Activated T-helper 9 cell treated with anti-CD3 and anti-CD28 coated beads, Interleukin-2, amount 50 U/mL, for 16 hours (primary cell): ENCODE data around the gene ELK3.

Source experiments
- DNase-seq: peaks from one replicate; pipeline ENCODE4 v3.0.0-alpha.2; 2020; ENCODE audit warnings: low read depth

Gene ELK3

GRCh38 chr12:96212456-96213375 lies 18.5 kb downstream of the ELK3 start:
- DNase-seq, result no peak

- no peak for DNase-seq
Observed at GRCh38 chr12:96213869-96214268, 19.7 kb downstream of the ELK3 start.

- DNase-seq, result no peak
Observed at GRCh38 chr12:96215919-96216273, 21.7 kb downstream of the ELK3 start.

DNA sequence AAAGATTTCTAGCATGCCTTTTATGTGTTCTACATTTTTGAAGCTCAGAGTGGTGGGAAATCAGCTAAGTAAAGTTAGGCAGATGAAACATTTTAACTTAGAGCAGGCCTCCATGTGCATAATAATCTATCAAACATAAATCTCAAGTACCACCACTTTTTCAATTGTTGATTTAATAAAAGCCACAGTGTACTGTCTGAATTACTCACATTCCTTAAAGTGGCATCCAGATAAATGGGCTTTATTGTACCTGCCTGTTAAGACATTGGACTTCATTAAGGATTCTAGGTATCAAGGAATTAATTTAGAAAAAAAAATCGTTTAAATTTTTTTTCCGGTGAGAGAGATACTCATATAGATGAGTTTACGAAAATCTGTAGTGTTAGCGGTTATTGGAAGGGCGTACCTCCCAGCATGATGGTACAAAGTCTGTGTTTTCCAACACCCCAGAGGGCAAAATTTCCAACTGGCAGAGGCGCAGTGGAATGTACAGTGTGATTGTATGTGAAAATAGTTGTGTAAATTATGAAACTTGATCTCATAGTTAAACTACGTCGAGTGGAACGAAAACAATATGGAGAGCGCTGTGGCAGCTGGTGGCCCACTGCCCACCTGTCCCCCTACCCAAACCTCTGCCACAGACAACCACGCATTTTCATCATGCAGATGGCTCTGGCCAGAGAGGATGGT lies 25.0 kb downstream of the ELK3 start:
- no peak for DNase-seq

- DNase-seq, result no peak
Observed at GRCh38 chr12:96219700-96220206, 25.6 kb downstream of the ELK3 start.

- no peak for DNase-seq
Observed at GRCh38 chr12:96220902-96221301, 26.7 kb downstream of the ELK3 start.

DNA sequence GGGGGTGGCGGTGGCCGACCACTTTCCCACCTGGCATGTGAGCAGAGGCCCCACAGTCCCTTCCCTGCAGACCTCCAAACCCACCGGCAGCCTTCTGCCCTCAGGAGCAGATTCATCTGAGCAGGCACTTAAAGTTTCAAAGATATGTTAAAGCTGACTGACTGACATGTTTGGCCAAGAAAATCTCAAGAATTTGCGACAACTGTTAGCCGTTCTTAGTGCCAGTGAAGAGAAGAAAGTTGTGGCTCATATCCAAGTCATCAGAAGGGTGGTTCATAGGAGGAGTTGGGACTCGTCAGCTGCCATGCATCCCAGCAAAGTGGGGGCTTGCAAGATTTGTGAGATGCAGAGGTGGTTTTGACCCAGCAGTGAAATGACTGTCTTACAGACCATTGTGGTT lies 27.2 kb downstream of the ELK3 start:
- DNase-seq, result no peak

- DNase-seq, result no peak
Observed at GRCh38 chr12:96223411-96224218, 29.4 kb downstream of the ELK3 start.

GRCh38 chr12:96224219-96224615 lies 30.0 kb downstream of the ELK3 start:
- DNase-seq, result no peak

- DNase-seq, result no peak
Observed at GRCh38 chr12:96225044-96225855, 31.1 kb downstream of the ELK3 start.

DNA sequence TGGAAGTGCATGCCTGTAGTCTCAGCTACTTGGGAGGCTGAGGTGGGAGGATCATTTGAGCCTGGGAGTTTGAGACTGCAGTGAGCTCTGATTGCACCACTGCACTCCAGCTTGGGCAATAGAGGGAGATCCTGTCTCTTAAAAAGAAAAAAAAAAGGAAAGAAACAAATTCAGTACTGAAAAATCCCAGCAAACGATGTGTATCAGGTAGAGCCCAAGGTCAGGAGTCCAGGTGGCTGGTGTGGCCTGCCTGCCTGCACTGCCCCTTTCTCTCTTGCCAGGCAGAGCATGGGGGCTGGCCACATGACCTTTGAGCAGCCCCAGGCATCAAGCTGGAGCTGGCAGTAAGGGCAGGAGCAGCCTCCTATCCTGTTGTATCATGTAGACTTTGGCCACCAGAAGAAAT lies 31.8 kb downstream of the ELK3 start:
- DNase-seq, result no peak

DNA sequence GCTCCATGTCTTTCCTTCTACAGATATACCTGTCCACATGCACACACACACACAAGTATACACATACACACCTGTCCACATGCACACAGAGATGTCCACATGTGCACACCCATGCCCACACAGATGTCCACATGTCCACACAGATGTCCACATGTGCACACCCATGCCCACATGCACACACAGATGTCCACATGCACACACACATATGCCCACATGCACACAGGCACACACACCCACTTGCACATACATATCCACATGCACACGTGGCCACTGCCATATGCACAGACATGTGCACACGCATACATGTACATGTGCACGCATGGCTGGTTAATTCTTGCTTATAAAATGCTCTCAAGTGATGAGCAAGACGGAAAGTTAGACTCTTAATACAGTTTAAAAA lies 32.2 kb downstream of the ELK3 start:
- DNase-seq, result no peak

DNA sequence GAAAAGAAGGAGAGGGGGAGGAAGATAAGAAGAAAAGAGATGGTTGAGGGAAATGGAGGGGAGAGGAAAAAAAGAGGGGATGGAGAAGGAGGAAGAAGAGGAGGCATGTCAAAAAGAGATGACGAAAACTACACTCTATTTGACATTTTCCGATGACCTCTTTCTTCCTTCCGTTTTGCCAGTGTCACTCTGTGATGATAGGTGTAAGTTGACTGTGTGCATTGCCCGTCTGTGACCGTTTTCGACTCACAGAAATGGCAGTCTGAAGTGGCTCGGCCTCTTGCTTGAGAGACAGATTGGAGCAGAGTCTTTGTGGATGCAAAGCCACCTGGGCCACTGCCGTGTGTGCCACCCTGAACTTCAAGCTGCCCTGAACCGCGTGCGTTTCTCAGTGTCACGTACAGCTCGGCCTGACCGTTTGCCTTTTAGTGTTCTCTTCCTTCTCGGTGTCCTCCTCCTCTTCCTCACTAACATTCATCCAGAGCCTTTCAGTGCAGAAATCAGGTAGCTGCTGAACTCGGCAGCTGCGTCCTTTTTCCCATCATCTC lies 32.7 kb downstream of the ELK3 start:
- DNase-seq, result no peak

GRCh38 chr12:96227365-96228106 lies 33.4 kb downstream of the ELK3 start:
- no peak for DNase-seq

- DNase-seq, result no peak
Observed at GRCh38 chr12:96228566-96229248, 34.5 kb downstream of the ELK3 start.

DNA sequence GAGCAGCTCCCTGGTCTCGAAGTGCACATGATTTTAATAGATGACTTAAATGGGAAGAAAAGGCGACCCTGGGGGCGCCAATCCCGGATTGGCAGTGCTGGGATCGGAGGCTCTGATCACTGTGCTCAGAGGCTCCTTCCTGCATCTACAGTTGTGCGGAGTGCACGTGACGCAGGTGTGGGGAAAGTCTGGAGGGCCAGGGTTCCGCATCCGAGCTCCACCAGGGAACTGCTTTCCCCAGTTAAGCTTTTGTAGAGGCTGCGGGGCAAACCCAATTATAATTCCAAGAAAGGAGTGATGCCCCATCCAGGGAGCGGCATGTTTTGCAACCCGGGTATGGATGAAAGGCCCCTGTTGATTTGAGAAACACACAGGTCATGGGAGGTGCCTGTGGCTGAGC lies 36.5 kb downstream of the ELK3 start:
- no peak for DNase-seq

GRCh38 chr12:96233168-96233567 lies 39.0 kb downstream of the ELK3 start:
- DNase-seq, result no peak

GRCh38 chr12:96233939-96234461 lies 39.8 kb downstream of the ELK3 start:
- no peak for DNase-seq

DNA sequence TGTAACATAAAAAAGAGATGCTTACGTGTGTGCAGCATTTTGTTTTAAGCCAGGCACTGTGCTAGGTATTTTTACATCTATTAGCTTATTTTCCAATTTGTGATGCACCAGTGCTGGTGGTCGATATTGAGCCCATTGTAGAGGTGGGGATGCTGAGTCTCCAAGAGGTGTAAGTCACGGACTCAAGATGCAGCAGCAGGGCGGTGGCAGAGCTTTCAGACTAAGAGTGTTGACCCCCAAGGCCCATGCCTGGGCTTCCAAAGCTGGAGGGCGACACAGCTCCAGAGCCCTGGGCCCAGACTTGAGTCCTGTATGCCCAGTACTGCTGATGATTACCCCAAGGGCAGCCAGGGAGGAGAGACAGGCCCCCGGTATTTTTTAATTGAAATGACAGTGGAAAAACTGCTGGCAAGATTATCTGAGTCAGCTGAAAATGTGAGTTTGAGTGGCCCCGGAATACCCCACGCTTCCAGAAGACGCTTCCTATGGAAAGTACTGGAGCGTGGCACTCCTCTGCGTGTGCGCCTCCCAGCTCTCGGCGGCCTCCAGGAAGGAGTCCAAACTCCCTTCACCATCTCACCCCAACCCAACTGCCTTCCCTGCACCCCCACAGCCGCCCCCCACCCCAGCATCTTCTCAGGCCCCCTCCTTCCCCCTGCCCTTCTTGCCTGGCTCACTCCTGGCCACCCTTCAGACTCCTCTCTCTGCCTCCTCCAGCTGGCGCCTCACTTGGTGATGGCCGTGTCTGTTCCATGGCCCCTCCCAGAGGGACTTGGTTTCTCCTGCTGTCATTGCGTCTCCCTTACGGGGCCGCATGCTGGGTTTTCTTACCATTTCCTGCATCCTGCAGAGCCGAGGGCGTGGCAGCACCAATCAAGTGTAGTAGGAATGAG lies 40.7 kb downstream of the ELK3 start:
- no peak for DNase-seq
